Ascending aorta (tissue), 2 donors: Measurements from ENCODE around the gene CLSTN2. TPM values are rescaled to one million over a fixed set of nuclear protein-coding genes. Genes with fewer than 3 reads are reported as not detected.

ENCODE experiments used
- DNase-seq, 2 donors: peaks; one replicate each; pipeline ENCODE4 v3.0.0-alpha.2; 2019; ENCODE audit warnings: low spot score in 2 of 2
- H3K27ac ChIP-seq, 2 donors: fragments of 200-600 bp; sonication (generic); one replicate each; pipeline ENCODE4 v1.5.1; 2016 to 2017; ENCODE audit warnings: mild to moderate bottlenecking in 1 of 2
- H3K27me3 ChIP-seq: fragments of 200-600 bp; sonication (generic); one replicate; pipeline ENCODE4 v1.5.1; 2017
- H3K36me3 ChIP-seq, 2 donors: fragments of 200-600 bp; sonication (generic); one replicate each; pipeline ENCODE4 v1.5.1; 2016
- H3K4me1 ChIP-seq, 2 donors: fragments of 200-600 bp; sonication (generic); one replicate each; pipeline ENCODE4 v1.5.1; 2016 to 2017; ENCODE audit warnings: mild to moderate bottlenecking in 1 of 2
- H3K4me3 ChIP-seq, 2 donors: fragments of 200-600 bp; sonication (generic); one replicate each; pipeline ENCODE4 v1.5.1; 2016 to 2017; ENCODE audit warnings: mild to moderate bottlenecking in 1 of 2
- H3K9me3 ChIP-seq, 2 donors: fragments of 200-600 bp; sonication (generic); one replicate each; pipeline ENCODE4 v1.5.1; 2016
- CTCF ChIP-seq, 3 experiments: fragments of 200-600 bp in 2 of 3; fragments of 450-650 bp in 1 of 3; sonication (generic) in 2 of 3; IDR thresholded peaks; one replicate each; pipeline ENCODE4 v1.5.1; 2016 to 2019; ENCODE audit warnings: antibody characterized with exemption in 3 of 3, mild to moderate bottlenecking in 1 of 3, moderate library complexity in 1 of 3
- intact Hi-C: fragments of 100-400 bp; cut with DNase I; formaldehyde crosslinking; loops from one replicate; pipeline ENCODE4 v1.15.1; 2023
- total RNA-seq: library from RNA; depleted of rRNA; stranded (reverse); fragments of >200 nt; gene quantifications from one replicate; pipeline ENCODE4 v1.1.0, GENCODE V29; 2016

The CLSTN2 gene
- total RNA-seq, 1 donor from 2014 or later = 65.8 TPM

- no peaks in the 10 kb centered on the region for H3K4me1 ChIP-seq
- intact Hi-C loops = no loop called here
- H3K9me3 ChIP-seq = no peaks in the 10 kb centered on the region
- H3K36me3 ChIP-seq = no peaks in the 10 kb centered on the region
- H3K27ac ChIP-seq = no peak overlapping the region
- TF ChIP-seq CTCF (IDR thresholded peaks at IDR 0.05) = no peak
- no peak overlapping the region for H3K4me3 ChIP-seq
- H3K27me3 ChIP-seq = no peaks in the 10 kb centered on the region
- DNase-seq = no peak
Observed at GRCh38 chr3:140446734-140447133, 511.7 kb downstream of the CLSTN2 start.

- H3K27me3 ChIP-seq = no peaks in the 10 kb centered on the region
- no peak for DNase-seq
- H3K9me3 ChIP-seq = no peaks in the 10 kb centered on the region
- H3K4me3 ChIP-seq = no peak overlapping the region
- TF ChIP-seq CTCF (IDR thresholded peaks at IDR 0.05) = no peak
- intact Hi-C loops = no loop called here
- H3K36me3 ChIP-seq = no peaks in the 10 kb centered on the region
- H3K4me1 ChIP-seq = no peaks in the 10 kb centered on the region
- H3K27ac ChIP-seq = no peak overlapping the region
Observed at GRCh38 chr3:140447136-140447535, 512.2 kb downstream of the CLSTN2 start.

GRCh38 chr3:140448001-140448400 lies 513.0 kb downstream of the CLSTN2 start:
- Histone ChIP-seq H3K36me3 (no peaks in the 10 kb centered on the region), H3K4me1 (no peaks in the 10 kb centered on the region), H3K4me3 (no peak overlapping the region), H3K27me3 (no peaks in the 10 kb centered on the region), H3K9me3 (no peaks in the 10 kb centered on the region), H3K27ac (no peak overlapping the region)
- intact Hi-C loops = no loop called here
- TF ChIP-seq CTCF (IDR thresholded peaks at IDR 0.05) = no peak
- no peak for DNase-seq

GRCh38 chr3:140449413-140450256 lies 514.6 kb downstream of the CLSTN2 start:
- Histone ChIP-seq H3K4me3 (no peak overlapping the region), H3K27ac (no peak overlapping the region)
- intact Hi-C loops = no loop called here

GRCh38 chr3:140453750-140454149 lies 518.8 kb downstream of the CLSTN2 start:
- Histone ChIP-seq H3K27ac (no peak overlapping the region), H3K9me3 (no peaks in the 10 kb centered on the region), H3K4me1 (no peaks in the 10 kb centered on the region), H3K4me3 (no peak overlapping the region), H3K27me3 (no peaks in the 10 kb centered on the region), H3K36me3 (no peaks in the 10 kb centered on the region)
- DNase-seq = no peak
- TF ChIP-seq CTCF (IDR thresholded peaks at IDR 0.05) = no peak
- intact Hi-C loops = no loop called here

More at GRCh38 chr3:140449413-140450256, 514.6 kb downstream of the CLSTN2 start:
- H3K36me3 ChIP-seq = no peaks in the 10 kb centered on the region
- no peaks in the 10 kb centered on the region for H3K27me3 ChIP-seq
- no peaks in the 10 kb centered on the region for H3K9me3 ChIP-seq
- no peak for TF ChIP-seq CTCF (IDR thresholded peaks at IDR 0.05)
- H3K4me1 ChIP-seq = no peaks in the 10 kb centered on the region
- DNase-seq = no peak
